HG03039 (cell line): ENCODE data around the gene MED12.

Experiments used
- ATAC-seq: cut with Tn5 transposase; IDR thresholded peaks from one replicate; pipeline ENCODE4 v1.9.1; 2021; ENCODE audit warnings: mild to moderate bottlenecking, moderate library complexity; ENCODE audit not compliant: unreplicated experiment

MED12 gene

DNA sequence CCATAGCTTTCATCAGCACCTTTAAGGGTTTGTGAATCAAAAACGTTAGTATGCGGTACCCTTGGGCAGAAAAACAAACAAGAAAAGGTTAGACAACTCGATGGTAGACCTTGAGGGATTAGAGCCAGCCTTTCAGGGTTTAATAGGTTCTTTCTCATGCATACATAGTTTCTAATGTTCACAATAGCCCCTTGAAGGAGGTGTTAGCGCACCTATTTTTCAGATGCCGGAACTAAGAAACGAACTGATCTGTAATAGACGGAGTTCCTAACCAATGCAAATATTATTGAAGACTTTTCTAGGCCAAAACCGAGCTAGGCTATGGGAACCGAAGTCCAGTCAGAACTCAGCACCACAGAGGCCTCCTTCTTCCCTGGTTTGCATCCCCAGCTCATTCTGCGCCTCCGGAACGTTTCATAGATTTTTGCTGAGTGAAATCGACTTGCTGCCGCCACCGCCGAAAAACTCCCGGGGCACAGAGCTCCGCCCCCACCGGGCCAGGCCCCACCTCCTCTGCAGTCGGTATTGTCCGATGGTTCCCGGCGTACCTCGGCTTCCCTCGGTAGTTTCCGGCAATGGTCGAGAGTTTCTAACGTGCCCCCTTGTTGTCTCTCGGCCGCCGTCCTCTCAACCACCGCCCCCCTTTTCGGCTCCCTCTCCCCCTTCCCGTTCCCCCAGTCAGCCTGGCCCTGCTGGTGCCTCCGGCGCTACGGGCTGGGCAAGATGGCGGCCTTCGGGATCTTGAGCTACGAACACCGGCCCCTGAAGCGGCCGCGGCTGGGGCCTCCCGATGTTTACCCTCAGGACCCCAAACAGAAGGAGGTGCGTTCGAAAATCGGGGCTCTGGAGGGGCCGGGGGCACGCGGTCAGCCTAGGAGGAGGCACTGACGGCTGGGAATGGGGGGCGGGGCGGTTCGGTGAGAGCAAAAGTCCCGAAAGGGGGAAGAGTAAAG, at the start of gene MED12:
Gene MED12 (plus strand): TSS at position 565 of the 953 bp plus-strand sequence. CDS start 159 bp downstream, at position 724.
- ATAC-seq: peak; percentile 86

DNA sequence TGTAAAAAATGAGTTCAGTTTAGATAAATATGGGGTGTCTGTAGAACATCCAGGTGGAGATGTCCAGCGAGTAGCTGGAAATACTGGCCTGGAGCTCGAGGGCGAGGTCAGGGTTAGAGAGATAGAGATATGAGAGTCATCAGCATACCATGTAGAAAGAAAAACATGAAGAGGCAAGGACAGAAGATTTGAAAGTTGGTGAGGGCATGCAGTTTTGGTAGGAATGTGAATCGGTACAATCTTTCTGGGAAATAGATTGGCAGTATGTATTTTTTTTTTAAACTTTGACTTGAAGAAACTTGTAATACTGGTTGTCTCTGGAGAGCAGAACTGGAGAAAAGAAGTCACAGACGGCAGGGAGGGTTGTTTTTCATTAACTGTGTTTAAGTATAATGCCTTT, 47.9 kb upstream of the MED12 start:
- no peak for ATAC-seq

DNA sequence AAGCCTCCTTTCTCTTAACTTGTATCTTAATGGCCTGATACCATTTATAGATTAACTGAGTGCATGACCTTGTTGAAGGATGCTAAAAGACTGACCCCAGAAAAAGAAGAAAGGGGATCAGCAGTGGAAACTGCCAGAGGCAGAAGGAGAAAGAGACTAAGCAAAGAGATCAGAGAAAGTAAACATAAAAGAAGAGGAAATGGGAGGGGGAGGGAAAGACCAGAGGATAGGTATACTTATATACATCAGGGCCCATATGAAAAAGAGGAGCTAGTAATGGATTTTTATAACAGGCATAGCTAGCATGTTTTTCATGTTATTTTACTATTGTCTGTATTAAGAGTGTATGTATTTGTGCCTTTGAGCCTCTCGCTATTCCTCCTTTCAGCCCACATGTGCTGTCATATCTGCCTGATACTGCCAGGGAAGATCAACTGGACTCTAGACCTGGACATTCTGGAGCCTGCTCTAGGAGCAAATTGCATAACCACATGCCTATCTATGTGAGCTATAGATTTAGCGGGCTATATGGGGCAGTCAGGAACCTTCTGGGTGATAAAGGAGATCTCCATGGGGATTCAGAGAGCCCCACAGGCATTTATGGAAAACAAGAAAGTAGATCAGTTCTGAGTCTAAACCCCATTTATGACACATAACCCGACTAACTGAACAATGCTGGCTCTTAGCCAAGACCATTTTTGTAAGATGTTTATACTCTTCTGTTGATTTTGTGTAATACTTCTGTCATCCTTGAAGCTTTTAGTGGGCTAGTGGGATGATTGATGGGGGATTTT, 36.9 kb upstream of the MED12 start:
- ATAC-seq: no peak

DNA sequence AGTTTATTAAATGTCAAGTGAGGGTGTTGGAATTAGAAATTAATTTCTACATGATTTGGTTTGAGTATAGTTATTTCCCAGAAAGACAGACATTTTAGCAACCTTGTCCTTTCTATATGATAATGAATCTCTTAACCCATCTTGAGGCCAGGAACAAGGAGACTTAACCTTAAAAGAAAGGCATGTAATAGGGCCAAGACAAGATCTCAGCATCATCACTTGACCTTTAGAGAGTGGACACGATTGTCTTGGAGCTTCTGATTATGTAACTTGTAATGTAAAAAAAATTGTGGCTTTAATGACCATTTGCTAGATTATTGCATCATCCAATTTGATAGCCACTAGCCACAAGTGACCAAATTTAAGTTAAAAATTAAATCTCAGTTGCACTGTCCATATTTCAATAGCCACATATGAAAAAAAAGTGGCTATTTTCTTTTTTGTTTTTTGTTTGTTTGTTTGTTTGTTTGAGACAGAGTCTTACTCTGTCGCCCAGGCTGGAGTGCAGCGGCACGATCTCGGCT, 36.2 kb upstream of the MED12 start:
- no peak for ATAC-seq

DNA sequence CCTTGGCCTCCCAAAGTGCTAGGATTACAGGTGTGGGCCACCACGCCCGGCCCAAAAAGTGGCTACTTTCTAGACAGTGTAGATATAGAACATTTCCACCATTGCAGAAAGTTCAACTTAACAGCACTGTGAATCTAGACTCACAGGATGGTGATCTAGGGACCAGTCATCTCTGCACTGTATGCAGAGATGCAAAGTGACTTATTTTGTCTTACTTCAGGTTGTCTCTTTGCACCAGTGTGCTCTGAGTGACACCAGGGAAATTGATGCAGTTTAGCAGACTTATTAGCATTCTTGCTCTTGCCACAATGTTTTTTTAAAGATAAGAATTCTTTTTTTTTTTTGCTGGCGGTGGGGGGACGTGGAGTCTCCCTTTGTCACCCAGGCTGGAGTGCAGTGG, 35.6 kb upstream of the MED12 start:
- ATAC-seq: no peak

DNA sequence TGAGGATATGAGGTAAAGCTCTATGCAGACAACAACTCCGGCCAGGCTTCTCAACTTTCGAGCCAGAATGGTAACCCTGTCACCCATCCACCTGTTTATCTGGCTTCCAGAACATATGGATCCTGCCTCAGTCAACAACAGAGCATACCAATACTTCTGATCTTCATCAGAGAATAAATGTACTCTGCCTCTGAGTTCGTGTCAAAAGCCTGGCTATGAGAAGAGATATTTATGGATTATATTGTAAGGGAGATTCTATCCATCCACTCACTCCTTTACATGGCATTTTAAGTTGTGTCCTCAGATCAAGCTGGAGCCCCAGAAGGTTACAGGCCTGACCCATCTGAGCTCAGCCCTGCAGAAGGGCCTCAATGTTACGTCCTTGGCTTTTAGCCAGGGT, 32.5 kb upstream of the MED12 start:
- no peak for ATAC-seq

DNA sequence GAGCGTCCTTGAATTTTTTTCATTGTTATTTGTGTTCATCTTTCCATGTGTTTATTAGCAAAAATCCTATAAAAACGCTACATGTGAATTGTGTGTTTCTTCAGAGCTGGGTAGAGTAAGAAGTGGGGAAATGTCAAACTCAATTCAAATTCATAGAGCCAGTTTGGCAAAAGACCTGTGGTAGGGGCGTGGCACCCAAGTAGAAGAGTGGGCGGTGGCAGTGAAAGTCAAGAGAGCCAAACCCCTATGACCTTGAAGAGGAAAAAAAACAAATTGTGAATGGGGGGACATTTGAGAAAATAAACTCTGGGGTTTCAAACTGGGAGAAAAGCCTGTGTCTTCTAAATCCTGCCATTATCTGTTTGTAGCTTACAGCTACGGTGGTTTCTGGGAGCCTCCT, 27.1 kb upstream of the MED12 start:
- ATAC-seq: no peak

DNA sequence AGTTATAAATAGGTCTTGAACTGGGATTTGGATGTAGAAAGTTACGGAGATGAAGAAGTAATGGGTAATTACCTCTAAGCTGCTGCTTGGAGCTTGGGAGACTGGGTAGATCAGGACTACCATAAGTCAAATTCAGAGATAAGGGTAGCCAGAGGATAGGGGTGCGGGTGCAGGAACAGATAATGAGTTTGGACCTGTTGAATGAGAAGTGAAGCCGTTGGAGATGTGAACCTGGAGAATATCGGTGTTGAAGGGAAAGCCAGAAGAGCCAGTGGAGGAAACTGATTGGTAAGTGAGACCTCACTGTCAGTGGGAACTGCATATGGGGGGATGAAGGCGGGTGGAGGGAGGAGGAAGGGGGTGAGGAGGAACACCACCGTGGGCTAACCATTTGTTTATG, 23.4 kb upstream of the MED12 start:
- ATAC-seq: no peak

DNA sequence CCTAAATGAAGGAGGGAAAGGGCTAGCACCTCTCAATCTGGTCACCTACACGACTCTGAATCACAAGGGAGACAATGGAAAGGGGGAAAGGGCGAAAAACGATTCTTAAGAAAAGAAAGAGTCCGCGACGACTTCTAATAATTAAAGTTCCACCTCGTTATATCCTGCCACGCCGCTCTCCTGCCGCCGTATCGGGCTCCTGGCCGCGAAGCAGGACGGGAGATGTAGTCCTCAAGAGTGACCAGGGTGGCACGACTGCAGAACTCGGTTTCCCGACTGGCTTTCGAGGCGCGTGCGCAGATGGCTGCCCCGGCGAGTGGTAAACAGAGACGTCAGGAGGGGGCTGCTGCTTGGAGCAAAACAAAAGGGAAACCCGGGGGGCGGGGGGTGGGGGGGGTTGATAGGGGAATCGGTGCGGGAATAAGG, 22.8 kb upstream of the MED12 start, which contains the start of gene FOXO4:
Gene FOXO4 (plus strand): TSS at position 297 of the 426 bp plus-strand sequence. CDS start 678 bp downstream, outside the sequence.
- ATAC-seq: peak; percentile 77

DNA sequence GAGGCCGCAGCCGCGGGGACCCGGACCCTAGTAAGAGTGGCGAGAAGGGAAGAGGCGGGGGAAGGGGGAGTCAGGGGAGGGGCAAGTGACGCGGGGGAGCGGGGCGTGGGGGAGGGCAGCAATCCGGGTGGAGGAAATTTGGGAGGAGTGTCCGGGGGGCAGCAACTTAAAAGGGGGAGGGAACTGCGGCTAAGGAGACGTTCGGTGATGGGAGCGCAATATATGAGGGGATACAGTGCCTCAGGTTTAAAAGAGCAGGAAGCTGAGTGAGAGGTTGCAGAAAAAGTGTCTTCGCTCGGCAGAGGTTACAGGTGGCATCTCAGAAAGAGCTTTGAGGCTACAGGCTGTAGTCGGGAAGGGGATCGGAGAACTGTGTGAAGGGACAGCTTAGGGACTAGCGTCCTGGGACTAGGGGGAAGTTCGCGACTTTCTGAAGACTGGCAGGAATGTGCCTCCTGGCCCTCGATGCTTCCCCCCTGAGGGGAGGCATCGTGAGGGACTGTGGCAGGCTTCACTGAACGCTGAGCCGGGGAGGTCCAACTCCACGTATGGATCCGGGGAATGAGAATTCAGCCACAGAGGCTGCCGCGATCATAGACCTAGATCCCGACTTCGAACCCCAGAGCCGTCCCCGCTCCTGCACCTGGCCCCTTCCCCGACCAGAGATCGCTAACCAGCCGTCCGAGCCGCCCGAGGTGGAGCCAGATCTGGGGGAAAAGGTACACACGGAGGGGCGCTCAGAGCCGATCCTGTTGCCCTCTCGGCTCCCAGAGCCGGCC, 22.2 kb upstream of the MED12 start:
- ATAC-seq: no peak

DNA sequence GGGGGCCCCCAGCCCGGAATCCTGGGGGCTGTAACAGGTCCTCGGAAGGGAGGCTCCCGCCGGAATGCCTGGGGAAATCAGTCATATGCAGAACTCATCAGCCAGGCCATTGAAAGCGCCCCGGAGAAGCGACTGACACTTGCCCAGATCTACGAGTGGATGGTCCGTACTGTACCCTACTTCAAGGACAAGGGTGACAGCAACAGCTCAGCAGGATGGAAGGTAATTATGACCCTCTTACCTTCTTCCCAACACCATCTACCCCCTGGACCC, 21.7 kb upstream of the MED12 start:
- no peak for ATAC-seq

DNA sequence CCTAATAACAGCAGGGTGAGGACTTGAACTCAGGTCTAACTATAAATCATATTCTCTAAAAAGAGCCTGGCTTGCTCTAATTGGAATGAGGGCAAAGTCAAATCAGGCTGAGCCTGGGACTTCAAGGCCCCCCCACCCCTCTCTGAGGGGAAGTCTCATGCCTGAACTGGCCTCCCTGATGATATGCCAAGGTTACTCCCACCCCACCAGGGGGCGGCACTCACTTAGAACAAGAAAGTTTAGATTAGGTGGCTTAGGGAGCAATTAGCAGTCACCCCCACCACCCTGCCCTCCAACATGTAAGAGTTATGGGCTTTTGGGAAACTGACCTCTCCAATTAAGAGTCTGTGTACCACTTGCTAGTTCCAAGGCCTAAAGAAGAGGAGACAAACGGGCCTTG, 20.1 kb upstream of the MED12 start:
- no peak for ATAC-seq

DNA sequence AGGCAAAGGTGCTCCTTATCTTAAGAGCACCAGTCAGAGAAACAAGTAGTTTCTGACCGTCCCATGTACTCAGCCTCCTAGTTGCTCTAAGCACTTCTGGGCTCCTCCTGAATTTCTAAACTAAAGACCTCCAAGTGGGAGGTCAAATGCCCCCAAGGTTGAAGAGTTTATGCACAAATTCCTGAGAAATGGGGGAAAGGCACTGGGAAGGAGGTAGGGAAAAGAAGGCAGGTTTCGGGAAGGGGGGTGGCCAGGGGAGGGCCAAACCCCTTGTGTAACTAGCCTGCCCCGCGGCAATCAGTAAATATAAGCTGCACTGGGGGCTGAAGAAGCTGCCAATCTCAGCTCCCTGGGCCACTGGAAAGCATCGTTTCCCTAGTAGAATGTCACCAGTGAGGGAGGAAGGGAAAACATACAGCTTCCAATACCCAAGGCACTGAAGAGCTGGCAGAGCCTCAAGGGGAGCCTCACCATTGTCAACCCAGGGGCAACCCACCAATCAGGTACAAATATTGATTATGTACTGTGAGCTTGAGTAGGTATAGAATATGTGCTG, 19.4 kb upstream of the MED12 start:
- ATAC-seq: no peak

DNA sequence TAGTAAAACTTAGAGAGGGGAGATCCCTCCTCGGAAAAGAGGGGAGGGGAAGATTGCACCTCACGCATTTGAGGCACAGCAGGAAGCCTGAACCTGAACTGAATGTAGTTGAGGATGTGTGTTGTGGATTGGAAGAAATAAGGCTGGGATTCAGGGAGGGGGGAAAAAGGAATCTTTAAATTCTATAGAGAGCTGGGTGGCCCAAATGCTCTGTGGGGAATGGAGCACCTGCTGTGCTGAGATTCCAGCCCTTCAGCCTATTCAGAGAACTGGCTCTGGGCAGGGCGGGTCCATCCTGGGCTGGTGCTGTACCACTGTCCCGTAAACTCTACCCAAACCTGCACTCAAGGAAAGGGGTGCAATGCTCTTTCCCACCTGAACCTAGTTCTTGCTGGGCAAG, 18.7 kb upstream of the MED12 start:
- ATAC-seq: no peak

DNA sequence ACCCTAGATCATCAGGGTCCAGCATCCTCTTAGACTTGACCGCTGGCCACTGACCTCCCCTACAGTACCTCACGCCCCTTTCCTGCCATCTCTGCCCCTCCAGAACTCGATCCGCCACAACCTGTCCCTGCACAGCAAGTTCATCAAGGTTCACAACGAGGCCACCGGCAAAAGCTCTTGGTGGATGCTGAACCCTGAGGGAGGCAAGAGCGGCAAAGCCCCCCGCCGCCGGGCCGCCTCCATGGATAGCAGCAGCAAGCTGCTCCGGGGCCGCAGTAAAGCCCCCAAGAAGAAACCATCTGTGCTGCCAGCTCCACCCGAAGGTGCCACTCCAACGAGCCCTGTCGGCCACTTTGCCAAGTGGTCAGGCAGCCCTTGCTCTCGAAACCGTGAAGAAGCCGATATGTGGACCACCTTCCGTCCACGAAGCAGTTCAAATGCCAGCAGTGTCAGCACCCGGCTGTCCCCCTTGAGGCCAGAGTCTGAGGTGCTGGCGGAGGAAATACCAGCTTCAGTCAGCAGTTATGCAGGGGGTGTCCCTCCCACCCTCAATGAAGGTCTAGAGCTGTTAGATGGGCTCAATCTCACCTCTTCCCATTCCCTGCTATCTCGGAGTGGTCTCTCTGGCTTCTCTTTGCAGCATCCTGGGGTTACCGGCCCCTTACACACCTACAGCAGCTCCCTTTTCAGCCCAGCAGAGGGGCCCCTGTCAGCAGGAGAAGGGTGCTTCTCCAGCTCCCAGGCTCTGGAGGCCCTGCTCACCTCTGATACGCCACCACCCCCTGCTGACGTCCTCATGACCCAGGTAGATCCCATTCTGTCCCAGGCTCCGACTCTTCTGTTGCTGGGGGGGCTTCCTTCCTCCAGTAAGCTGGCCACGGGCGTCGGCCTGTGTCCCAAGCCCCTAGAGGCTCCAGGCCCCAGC, 17.6 kb upstream of the MED12 start:
- ATAC-seq: no peak

DNA sequence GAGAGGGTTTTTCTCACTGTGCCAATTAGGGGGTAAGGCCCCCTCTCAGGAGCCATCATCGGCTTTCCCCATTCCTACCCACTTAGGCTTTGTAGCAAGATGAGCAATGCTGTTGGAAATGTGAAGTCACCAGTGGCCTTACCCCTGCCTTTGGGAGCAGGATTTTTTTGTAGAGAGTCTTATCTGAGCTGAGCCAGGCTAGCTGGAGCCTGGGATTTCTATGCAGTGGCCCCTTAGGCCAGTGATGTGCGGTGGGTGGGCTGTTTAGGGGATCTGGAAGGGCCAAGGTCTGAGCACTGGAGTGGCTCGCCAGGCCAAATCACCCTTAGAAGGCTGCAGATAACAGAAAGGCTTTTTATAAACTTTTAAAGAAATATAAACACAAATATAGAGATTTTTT, 16.1 kb upstream of the MED12 start:
- ATAC-seq: no peak

DNA sequence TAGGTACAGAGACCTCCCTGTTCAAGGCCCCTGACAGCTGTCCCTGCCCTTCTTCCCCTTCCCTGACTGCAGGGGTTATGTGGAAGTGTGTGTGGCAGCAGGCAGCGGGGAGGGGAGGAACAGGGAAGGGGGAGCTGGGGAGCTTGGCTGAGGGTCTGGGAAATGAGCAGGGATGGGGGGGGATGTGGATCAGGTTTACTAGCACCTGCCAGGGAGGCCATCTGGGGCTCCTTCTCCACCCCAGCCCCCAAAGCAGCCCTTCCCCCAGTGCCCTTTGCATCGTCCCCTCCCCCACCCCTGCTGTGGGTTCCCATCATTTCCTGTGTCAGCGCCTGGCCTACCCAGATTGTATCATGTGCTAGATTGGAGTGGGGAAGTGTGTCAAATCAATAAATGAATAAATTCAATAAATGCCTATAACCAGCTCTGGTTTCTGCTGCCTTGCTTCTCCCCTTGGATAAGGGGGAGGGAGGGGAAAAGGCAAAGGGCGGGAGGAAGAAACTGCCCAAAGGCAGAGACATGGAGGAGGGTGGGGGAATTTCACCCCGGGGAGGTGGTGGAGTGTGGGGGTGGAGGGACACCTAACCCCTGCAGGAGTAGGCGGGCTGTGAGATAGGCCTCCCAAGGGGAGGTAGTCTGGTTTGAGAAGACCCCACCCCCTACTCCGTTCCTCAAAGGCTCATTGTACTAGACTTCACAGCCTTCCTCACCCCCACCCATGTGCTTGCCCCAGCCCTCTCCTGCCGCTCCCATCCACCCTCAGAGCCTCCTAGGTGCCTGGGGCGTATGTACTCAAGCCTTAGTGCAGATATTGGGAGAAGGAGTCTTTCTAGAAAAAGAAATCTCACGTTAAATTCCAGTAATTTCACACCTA, 15.0 kb upstream of the MED12 start:
- ATAC-seq: no peak

DNA sequence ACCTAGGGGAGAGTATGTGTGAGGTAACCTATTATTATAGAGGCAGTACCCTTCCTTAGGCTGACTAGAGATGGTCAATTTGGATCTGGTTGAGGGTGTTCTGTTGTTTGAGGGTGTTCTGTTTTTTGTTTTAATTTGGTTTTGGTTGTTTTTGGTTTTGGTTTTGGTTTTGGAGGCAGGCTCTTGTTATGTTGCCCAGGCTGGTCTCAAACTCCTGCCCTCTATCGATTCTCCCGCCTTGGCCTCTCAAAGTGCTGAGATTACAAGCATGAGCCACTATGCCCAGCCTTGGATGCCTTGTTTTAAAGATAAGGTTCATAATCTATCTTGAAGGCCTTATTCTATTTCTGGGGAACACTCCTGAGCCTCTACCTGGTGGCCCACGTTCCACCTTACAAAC, 12.8 kb upstream of the MED12 start:
- no peak for ATAC-seq

DNA sequence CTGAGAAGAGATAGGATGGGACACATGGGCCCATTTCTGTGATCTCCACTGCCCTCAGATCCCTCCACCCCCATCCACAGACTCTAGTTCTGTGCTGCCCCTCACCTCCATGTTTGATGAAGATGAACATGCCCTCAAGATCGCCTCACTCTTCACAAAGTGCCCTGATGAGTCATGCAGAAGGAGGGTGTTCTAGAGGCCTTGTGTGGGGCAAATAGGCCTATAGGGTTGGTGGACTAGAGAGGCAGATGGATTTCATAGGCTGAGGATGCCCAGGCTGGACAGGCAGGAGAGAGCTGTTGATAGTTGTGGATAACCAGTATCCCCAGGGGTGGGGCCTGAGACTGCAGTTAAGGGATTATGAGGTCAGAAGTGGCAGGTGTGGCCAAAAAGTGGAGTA, 12.0 kb upstream of the MED12 start, which contains the start of gene CXorf65:
Gene CXorf65 (minus strand): TSS at position 314 of the 400 bp plus-strand sequence. CDS start 184 bp downstream, at position 130.
- ATAC-seq: no peak
